ENCODE data around the gene B4GALNT2.

The B4GALNT2 gene

DNA sequence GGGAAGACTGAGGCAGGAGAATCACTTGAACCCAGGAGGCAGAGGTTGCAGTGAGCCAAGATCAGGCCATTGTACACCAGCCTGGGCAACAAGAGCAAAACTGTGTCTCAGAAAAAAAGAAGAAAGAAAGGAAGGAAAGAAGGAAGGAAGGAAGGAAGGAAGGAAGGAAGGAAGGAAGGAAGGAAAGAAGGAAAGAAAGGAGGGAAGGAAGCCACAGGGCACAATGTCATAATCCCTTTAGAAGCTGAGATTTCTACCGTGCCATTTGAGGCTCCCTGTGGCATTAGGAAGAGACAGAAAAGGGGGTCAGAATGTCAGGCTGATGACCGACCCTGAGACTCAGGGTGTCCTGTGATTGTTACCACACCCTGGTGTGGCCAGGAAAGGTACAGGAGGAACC, 71.2 kb downstream of the B4GALNT2 start:
- DNase-seq (ENCODE audit: extremely low read depth in 1 of 2, low read depth in 1 of 2), result no peak

DNA sequence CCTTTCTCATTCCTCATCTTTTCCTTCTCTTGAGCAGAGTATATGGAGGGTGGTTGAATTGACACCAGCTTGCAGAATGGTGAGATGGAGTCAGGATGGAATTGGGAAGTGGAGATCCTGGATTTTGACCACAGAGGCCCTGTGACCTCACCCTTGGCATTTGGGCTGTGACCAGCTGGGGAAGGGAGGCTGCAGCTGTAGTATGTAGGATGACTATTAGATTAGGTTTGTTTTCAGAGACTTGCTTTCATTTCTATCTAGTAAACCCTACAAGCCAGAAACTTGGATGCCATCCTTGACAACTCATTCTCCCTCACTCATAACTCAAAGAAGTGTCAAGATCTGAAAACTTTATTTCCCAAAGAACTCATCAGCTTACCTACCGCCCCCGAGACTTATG, 71.9 kb downstream of the B4GALNT2 start:
- DNase-seq (ENCODE audit: extremely low read depth in 1 of 2, low read depth in 1 of 2), result no peak

DNA sequence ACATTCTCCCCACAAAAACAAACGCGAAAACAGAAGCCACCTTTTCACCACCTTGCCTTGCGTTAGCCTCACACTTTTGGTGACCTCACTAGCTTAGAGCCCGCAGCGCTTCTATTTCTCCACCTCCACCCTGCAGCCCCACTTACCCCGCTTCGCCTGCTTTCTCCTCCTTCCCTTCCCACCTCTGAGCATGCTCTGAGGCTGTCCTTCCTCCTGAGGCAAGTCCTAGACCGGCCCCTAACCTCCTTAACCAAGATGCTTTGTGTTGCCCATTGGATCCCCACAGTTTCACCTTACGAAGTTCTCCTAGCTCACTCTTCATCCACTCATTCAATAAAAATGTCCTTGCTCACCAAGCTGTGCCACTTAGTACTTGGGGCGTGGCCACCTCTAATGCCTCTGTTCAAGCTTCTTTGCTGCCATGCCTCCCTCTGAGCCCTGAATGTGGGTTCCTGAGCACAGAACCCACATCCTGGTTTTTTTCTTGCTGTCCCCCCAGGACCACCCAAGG, 76.5 kb downstream of the B4GALNT2 start:
- no peak for DNase-seq (ENCODE audit: extremely low read depth in 1 of 2, low read depth in 1 of 2)

DNA sequence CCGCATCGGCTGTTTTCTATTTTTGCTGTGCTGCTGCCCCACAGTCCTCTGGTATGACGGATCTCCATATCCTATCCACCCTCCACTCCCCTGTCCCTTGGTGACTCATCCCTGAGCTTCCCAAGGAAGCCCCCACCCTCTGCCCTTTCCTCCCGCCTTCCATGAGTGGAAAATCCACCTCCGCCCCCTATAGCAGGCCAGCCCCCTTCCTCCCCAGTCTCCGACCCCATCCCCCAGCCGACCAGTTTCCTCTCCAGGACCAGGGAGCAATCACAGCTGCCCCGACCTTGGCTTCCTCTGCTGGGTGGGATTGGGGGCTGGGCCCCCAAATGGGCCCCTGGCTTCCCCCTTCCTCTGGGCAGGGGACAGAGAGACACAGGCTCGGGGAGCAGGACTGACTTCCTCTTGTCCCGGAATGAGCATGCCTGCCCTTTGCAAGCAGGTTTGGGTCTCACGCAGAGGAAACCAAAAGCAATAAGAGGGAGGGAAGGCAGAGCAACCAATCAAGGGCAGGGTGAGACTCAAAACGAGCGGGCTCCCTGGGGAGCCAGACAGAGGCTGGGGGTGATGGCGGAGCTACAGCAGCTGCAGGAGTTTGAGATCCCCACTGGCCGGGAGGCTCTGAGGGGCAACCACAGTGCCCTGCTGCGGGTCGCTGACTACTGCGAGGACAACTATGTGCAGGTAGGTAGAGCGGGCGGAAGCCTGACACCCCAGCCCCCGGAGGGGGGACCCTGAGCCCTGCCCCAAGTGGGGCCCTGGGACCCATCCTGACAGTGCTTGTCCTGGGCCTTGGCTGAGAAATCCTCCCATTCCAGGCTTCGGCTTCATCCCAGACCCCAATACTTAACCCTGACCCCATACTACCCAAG, 77.8 kb downstream of the B4GALNT2 start, which contains the start of the genes ABI3 and GNGT2:
TSS of gene ABI3 (plus strand) at position 550 of the 872 bp plus-strand sequence. CDS start at position 568, 18 bp downstream.
TSS of gene GNGT2 (minus strand) at position 417 of the 872 bp plus-strand sequence. CDS start 3,152 bp downstream, outside the sequence.
- DNase-seq (ENCODE audit: extremely low read depth in 1 of 2, low read depth in 1 of 2), result peak in 1 of 2 donors; percentile 60

DNA sequence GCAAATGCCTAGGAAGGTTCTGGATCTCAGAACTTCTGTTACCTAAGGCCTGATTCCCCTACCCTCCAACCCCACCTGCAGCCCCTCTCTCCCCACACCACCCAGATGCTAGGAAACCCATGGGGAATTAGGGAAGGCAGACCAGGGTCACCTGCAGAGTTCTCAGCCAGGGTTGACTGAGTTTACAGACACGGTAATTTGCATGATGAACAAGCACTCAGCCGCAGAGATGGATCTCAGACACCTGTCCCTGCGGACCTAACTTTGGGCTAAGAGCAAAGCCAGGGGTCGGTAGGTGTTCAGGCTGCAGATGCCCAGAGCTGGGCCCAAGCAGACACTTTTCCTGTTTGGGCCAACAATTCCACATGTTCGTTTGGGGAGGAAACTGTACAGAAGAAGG, 80.8 kb downstream of the B4GALNT2 start:
- DNase-seq (ENCODE audit: extremely low read depth in 1 of 2, low read depth in 1 of 2), result no peak

DNA sequence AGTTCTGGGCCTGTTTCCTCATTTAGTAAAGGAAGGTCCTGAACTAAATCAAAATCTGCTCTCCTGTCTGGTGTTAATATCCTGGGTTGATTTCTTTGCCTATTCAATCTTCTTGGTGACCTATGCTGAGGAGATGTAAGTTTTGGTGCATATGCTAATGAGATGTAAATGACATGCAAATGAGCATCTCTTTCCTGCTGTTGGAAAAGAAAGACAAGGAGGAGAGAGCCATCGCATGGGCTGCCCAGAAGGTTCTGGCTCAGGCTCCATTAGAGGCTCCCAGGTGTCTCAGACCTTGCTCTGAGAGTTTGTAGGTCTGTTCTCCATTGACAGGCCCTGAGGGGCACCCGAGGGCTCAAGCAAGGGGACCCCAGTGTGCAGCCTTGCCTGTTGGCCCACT, 81.3 kb downstream of the B4GALNT2 start:
- DNase-seq (ENCODE audit: extremely low read depth in 1 of 2, low read depth in 1 of 2), result no peak

DNA sequence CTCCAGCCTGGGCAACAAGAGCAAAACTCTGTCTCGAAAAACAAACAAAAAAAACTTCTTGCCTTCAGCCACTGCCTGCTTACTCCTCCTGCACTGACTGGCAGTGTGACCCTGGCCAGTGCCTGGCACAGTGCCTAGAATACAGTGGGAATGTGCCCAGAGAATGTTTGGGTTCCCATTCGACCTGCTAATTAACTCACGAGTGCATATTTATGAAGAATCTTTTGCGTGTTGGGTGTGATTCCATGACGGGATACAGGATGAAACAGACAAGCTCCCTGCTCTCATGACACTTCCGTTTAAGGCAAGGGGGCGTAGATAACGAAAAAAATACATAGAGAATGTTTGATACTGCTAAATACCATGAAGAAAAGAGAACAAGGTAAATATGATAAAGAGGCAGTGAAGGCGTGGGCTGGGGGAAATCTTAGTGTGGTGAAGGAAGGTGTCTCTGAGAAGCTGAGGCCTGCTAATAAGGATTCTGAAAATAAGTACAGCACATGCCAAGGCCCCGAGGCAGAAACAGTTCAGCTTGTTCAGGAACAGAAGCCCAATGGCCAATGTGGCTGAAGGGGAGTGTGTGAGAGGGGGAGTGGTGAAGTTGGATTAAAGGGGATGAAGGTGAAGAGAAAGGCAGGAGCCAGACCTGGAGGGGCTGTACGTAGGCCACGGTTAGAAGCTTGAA, 82.2 kb downstream of the B4GALNT2 start:
- DNase-seq (ENCODE audit: extremely low read depth in 1 of 2, low read depth in 1 of 2), result no peak

DNA sequence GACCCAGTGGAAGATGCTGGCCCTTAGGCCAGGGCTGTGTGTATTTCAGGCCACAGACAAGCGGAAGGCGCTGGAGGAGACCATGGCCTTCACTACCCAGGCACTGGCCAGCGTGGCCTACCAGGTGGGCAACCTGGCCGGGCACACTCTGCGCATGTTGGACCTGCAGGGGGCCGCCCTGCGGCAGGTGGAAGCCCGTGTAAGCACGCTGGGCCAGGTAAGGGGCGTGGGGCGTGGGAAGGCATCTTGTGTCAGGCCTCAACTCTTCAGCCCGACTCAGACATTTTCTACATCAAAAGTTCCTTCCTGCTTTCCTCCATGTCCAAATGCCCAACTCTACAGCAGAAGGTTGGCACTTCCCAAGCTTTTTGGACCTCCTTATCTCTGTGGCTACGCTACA, 83.9 kb downstream of the B4GALNT2 start:
- no peak for DNase-seq (ENCODE audit: extremely low read depth in 1 of 2, low read depth in 1 of 2)

DNA sequence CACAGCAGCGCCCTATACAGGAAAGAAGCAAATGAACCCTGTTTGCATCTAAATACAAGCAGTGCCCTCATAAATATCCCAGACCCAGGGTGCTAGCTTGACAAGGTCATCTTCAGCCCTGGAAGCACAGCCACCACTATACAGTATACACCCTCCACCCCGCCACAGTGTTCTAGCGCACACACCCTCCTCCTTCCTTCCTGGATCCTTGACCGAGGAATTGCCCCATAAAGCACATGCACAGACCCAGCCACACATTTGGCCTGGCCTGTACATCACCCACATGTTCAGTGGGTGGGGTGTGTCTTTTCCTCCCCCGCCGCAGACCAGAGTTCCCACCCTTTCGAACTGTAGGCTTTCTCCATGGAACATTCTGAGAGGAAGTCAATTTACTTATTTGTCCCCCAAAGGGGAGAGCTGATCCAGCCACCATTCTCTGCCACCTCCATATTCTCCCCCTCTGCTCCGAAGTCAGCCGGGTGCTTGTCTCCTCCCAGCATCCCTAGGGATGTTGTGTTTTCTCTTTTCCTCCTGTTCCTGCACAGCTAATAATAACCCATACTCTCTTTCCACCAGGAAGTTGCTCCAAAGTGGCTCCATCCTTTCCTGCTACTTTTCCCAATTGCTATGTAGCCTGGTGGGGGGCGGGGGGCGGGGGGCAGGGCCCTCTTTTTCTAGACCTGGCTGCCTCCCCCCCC, 84.5 kb downstream of the B4GALNT2 start:
- DNase-seq (ENCODE audit: extremely low read depth in 1 of 2, low read depth in 1 of 2), result no peak

DNA sequence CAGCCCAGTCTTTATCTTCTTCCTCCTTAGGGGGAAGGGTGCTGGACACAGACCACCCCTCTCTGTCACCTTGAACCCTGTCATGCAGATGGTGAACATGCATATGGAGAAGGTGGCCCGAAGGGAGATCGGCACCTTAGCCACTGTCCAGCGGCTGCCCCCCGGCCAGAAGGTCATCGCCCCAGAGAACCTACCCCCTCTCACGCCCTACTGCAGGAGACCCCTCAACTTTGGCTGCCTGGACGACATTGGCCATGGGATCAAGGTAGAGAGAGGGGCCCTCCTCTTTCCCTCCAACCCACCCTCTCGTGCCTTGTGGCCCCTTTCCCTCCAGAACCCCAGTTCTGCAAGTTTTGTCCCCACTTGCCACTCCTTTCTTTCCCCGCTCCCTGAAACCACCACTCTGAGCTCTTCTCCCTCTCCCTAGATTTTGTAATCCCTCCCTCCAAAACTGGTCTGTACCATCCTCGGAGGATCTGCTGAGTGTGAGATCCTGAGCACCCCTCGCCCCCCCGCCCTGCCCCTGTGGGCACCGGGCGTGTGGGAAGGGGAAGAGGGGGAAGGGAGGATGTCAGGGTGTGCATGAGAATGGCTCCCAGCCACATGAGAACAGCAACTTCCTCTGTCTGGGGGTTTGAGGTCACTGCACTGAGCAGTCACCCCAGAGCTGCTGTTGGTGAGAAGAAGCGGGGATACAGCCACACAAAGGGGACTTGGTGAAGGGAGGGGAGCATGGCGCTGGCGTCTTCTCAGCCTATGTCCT, 85.3 kb downstream of the B4GALNT2 start:
- peak; percentile 49 to 59 for DNase-seq (ENCODE audit: extremely low read depth in 1 of 2, low read depth in 1 of 2)

DNA sequence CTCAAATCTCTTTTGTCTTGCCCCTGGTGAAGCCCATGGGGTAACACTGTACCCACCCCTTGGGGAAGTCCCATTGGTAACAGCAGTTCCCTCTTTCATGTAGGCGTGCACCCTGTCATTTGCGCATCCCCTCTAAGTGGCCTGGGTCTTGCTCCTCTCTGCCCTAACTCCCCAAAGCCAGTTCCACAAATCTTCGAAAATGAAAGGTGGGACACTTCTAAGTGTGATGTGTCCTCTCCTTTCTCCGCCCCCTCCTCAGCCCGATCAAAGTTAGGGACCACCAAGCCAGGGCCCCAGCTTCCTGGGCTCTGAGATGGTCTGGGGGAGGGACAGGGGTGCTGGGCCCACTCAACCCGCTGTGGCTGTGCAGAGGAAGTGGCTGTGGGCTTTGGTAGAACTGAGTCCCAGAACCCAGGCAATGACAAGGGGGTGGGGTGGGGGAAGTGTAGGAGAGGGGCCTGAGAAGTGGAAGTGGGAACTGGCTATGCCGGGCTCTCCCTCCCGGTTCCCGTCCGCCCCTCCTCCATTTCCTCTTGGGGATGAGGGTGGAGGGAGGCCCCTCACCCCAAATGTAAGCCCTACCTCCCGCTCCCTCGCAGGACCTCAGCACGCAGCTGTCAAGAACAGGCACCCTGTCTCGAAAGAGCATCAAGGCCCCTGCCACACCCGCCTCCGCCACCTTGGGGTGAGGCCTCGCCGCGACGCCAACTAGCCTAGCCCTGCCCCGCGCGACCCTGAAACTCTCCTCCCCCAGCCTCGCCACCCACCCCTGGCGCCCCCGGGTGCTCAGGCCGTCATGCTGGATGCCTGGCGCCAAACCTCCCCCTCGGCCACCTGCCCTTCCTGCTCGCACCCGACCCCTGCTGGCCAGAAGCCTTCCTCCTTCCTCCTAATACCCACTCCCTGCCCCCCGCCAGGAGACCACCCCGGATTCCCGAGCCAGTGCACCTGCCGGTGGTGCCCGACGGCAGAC, 86.7 kb downstream of the B4GALNT2 start:
- DNase-seq (ENCODE audit: extremely low read depth in 1 of 2, low read depth in 1 of 2), result peak; percentile 47 to 48

DNA sequence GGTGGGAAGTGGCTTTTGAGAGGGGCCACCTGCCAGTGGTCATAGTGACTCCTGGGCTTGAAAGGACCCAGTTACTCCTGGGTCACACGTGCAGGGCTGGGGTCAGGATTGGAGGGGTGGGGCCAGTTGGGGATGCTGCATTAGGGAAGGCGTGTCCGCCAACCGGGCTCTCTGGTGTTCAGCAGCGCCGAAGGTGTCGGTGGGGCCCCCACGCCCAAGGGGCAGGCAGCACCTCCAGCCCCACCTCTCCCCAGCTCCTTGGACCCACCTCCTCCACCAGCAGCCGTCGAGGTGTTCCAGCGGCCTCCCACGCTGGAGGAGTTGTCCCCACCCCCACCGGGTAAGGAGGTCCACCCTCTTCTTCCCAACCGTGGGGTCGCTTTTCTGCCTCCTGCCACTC, 87.4 kb downstream of the B4GALNT2 start:
- DNase-seq (ENCODE audit: extremely low read depth in 1 of 2, low read depth in 1 of 2), result no peak

DNA sequence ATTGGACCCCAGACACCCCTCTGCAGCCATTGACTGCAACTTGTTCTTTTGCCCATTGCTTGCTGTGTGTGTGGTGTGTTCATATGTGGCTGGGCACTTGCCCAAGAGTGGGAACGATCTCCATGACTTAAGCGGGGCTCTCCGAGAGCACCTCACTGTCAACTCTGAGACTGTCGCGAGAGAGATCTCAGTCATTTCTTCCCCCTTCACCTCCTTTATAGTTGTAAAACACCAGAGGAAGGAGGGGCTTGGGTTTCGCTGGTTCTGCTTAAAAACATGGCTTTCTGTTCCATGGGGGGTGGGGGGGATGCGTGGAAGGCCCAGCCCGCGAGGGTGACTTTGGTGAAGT, 90.6 kb downstream of the B4GALNT2 start:
- no peak for DNase-seq (ENCODE audit: extremely low read depth in 1 of 2, low read depth in 1 of 2)

DNA sequence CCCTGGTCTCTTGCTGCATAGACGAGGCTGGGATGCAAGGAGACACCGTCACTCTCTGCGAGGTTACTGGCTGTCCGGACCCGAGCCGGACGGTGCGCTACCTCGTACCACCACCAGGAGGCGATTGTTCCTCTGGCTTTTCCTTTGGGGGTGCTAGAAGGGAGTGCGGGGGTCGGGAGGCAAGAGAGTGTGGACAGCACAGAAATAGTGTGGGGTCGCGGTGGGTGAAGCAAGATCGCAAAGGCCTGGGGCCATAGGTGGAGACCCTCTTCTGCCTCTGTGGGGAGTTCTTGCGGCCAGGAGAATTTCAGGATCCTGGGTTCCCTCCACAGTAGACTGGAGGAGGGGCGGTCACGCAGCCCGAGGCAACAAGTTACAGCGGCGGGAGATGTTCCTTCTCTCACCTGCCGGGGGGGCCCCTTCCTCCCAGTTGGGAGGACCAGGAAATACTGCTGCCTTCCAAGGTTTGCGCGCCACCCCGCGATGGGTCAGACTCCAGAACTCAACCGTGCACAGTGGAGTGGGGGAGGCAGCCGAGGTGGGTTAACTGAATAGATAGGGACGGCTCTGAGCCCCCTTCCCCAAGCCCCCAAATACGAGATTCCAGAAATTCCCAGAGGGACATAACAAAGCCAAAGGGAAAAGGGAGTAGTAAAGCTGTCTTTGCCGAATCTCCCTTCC, 91.1 kb downstream of the B4GALNT2 start:
- peak in 1 of 2 donors; percentile 54 for DNase-seq (ENCODE audit: extremely low read depth in 1 of 2, low read depth in 1 of 2)

DNA sequence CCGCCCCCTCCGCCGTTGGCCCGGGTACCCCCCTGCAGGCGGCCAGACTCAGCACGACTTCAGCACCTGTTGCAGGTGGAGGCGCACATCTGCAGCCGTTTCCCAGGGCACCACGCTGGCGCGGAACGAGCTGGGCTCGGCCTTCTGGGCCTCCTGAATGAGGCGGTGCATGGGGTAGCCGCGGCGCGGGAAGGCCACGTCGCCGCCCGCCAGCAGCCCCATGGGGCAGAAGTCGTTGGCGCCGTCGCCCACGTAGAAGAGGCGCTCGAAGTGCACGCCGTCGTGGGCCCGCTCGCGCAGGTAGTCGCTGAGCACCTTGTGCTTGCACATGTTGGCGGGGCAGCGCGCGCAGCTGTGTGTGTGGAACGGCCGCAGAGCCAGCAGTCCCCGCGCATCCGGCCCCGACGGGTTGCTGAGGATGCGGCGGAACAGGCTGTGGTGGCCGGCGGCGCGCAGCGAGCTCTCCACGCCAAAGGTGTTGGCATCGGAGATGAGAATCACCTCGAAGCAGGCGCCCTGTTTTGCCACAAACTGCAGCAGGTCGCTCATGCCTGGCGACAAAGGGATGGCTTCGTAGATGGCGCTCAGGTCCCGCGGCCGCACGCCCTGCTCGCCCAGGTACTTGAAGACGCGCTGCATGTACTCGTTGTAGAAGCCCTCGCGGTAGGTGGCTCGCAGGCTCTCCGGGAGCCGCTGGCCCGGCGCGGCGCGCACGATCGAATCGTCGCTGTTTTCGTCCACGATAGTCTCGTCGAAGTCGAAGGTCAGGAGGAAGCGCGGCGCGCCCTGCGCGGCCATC, 91.8 kb downstream of the B4GALNT2 start:
- peak in 1 of 2 donors; percentile 19 for DNase-seq (ENCODE audit: extremely low read depth in 1 of 2, low read depth in 1 of 2)

DNA sequence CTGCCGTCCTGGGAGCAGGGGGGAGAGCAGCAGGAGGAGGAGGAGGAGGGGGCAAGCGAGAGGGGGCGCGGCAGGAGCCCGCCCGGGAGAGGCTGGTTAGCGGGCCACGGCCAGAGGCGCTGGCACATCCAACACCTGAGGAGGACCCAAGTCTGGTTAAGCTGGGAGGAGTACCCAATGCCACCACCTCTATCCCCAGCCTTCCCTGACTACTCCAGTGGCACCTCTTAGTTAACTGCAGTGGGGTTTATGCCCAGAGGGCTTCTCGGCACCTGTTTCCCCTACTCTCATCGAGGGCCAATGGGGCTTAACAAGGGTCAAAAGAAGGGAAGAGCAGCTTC, 92.4 kb downstream of the B4GALNT2 start:
- no peak for DNase-seq (ENCODE audit: extremely low read depth in 1 of 2, low read depth in 1 of 2)

DNA sequence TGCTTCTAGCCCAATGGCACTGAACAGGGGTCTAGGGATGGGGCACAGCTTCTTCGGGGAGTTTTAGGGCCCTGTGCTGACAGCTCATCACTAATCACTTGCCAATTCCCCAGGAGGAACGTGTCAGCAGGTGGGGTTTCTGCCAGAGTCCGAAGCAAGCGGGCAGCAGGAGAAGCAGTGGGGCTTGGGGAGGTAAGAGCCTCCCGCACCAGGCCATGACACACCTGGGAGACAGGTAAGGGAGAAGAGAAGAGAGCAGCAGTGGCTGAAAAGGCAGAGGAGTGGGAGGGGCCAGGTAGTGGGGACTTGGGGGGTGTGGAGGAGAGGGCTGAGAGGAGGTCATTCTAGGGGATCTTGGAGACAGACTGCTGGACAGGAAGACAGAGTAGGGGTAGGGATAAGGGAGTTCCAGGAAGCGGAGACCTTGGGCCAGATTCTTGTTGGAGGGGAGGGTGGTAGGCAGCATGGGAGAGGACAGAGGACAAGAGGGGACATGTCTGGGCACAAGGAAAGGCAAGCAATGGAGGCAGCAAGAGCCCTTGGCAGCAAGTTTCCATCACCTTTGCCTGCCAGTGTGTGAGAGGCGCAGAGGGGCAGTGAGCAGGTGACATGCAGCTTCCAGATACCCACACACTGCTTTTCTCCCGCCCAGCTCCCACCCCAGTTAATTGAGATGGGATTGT, 93.1 kb downstream of the B4GALNT2 start:
- no peak for DNase-seq (ENCODE audit: extremely low read depth in 1 of 2, low read depth in 1 of 2)

Data from stimulated activated CD8-positive, alpha-beta memory T cell treated with anti-CD3 and anti-CD28 coated beads, Interleukin-7, amount 100 ng/mL, for 48 hours (primary cell).